H1 (cell line): ENCODE measurements around the gene MYO18A. TPM values are rescaled to one million over a fixed set of nuclear protein-coding genes. Genes with fewer than 3 reads are reported as not detected.

Experiments used
- CBX8 ChIP-seq: fragments of 300-800, 300-1000 bp; sonication (generic); IDR thresholded peaks from 2 replicates; pipeline ENCODE4 v1.7.1; 2016; ENCODE audit warnings: low read depth, low read length, borderline replicate concordance
- CHD1 ChIP-seq: IDR thresholded peaks from 2 replicates; pipeline ENCODE4 v1.6.1; 2012; ENCODE audit warnings: low read depth, low read length, improper control_type of control experiment
- CHD2 ChIP-seq: IDR thresholded peaks from 2 replicates; pipeline ENCODE4 v1.6.1; 2012; ENCODE audit warnings: low read length, improper control_type of control experiment
- EGR1 ChIP-seq: IDR thresholded peaks from 2 replicates; pipeline ENCODE4 v1.6.1; 2011; ENCODE audit warnings: low read depth, low read length, borderline replicate concordance
- EZH2 ChIP-seq: fragments of 200-600 bp; sonication (generic); IDR thresholded peaks from 2 replicates; pipeline ENCODE4 v1.7.1; 2012; ENCODE audit warnings: low read depth, mild to moderate bottlenecking, moderate library complexity, low read length, inconsistent platforms; ENCODE audit not compliant: severe bottlenecking
- GTF2F1 ChIP-seq: IDR thresholded peaks from 2 replicates; pipeline ENCODE4 v1.6.1; 2012; ENCODE audit warnings: low read depth, low read length, improper control_type of control experiment, borderline replicate concordance
- HDAC2 ChIP-seq, 2 experiments: fragments of 300-600 bp in 1 of 2; sonication (generic) in 1 of 2; IDR thresholded peaks; 2 replicates each; pipeline ENCODE4 v1.6.1; 2011 to 2012; ENCODE audit warnings: low read depth in 2 of 2, low read length in 2 of 2, mild to moderate bottlenecking in 2 of 2, moderate library complexity in 2 of 2, borderline replicate concordance in 1 of 2, inconsistent platforms in 1 of 2
- JUN ChIP-seq: IDR thresholded peaks from 2 replicates; pipeline ENCODE4 v1.6.1; 2011; ENCODE audit warnings: low read depth, mild to moderate bottlenecking, improper control_type of control experiment, low read length
- JUND ChIP-seq: IDR thresholded peaks from 2 replicates; pipeline ENCODE4 v1.6.1; 2011; ENCODE audit warnings: mild to moderate bottlenecking, improper control_type of control experiment, low read length
- KDM1A ChIP-seq: fragments of 200-600, 300-600 bp; sonication (generic); IDR thresholded peaks from 2 replicates; pipeline ENCODE4 v1.7.1; 2016; ENCODE audit warnings: mild to moderate bottlenecking, low read length, borderline replicate concordance
- NRF1 ChIP-seq: IDR thresholded peaks from 2 replicates; pipeline ENCODE4 v1.6.1; 2011; ENCODE audit warnings: mild to moderate bottlenecking, low read depth, low read length, improper control_type of control experiment
- POLR2AphosphoS5 ChIP-seq: IDR thresholded peaks from 2 replicates; pipeline ENCODE4 v1.6.1; 2011; ENCODE audit warnings: low read depth, low read length
- POU5F1 ChIP-seq: IDR thresholded peaks from 2 replicates; pipeline ENCODE4 v1.6.1; 2011; ENCODE audit warnings: low read depth, mild to moderate bottlenecking, low read length, moderate library complexity
- RAD21 ChIP-seq, 2 experiments: IDR thresholded peaks in 1 of 2; conservative IDR thresholded peaks in 1 of 2; 2 replicates each; pipeline ENCODE4 v1.6.1; 2011; ENCODE audit warnings: low read depth in 2 of 2, low read length in 2 of 2, improper control_type of control experiment in 1 of 2, inconsistent platforms in 1 of 2, mild to moderate bottlenecking in 1 of 2, moderate library complexity in 1 of 2
- RBBP5 ChIP-seq: IDR thresholded peaks from 2 replicates; pipeline ENCODE4 v1.7.1; 2012; ENCODE audit warnings: low read depth, mild to moderate bottlenecking, inconsistent platforms, low read length, moderate library complexity, borderline replicate concordance
- RXRA ChIP-seq: IDR thresholded peaks from 2 replicates; pipeline ENCODE4 v1.6.1; 2011; ENCODE audit warnings: low read depth, mild to moderate bottlenecking, low read length, moderate library complexity; ENCODE audit not compliant: insufficient read depth
- SIX5 ChIP-seq: IDR thresholded peaks from 2 replicates; pipeline ENCODE4 v1.6.1; 2011; ENCODE audit warnings: mild to moderate bottlenecking, low read depth, low read length
- TEAD4 ChIP-seq: IDR thresholded peaks from 2 replicates; pipeline ENCODE4 v1.6.1; 2012; ENCODE audit warnings: low read depth, low read length, inconsistent platforms, mixed read lengths
- YY1 ChIP-seq: IDR thresholded peaks from 2 replicates; pipeline ENCODE4 v1.6.1; 2011; ENCODE audit warnings: low read depth, mild to moderate bottlenecking, low read length
- polyA plus RNA-seq, 7 experiments: library from polyadenylated mRNA; depleted of rRNA in 3 of 7; stranded (reverse) in 5 of 7; unstranded in 2 of 7; fragments of >200 nt in 5 of 7; fragments of 200-250 nt in 2 of 7; gene quantifications; 1 replicate in 5 of 7; 2 replicates in 1 of 7; 4 replicates in 1 of 7; pipeline versions ENCODE4 v1.2.1 to v1.2.3, GENCODE V29; 2011 to 2013; ENCODE audit warnings: missing spikeins in 2 of 7, mixed read lengths in 2 of 7
- total RNA-seq: library from RNA; stranded (reverse); fragmentation: NEBNext Ultra II Directional; extraction: Animal tissue kit (Norgen Biotek cat#: 25700); gene quantifications from 2 replicates; pipeline ENCODE4 v1.2.1, GENCODE V29; 2021
- TF ChIP-seq, protein P1 (sequence below): IDR thresholded peaks from 2 replicates; pipeline ENCODE4 v1.6.1; 2012; ENCODE audit warnings: inconsistent platforms
- TF ChIP-seq, protein P2 (sequence below): IDR thresholded peaks from 2 replicates; pipeline ENCODE4 v1.6.1; 2012; ENCODE audit warnings: low read length, inconsistent platforms

The MYO18A gene
- total and polyA plus RNA-seq, 2 of the 8 experiments (the other 6 are each of a cell fraction or from before 2014, with no cell fraction given): 7.6 to 43.8 TPM

DNA sequence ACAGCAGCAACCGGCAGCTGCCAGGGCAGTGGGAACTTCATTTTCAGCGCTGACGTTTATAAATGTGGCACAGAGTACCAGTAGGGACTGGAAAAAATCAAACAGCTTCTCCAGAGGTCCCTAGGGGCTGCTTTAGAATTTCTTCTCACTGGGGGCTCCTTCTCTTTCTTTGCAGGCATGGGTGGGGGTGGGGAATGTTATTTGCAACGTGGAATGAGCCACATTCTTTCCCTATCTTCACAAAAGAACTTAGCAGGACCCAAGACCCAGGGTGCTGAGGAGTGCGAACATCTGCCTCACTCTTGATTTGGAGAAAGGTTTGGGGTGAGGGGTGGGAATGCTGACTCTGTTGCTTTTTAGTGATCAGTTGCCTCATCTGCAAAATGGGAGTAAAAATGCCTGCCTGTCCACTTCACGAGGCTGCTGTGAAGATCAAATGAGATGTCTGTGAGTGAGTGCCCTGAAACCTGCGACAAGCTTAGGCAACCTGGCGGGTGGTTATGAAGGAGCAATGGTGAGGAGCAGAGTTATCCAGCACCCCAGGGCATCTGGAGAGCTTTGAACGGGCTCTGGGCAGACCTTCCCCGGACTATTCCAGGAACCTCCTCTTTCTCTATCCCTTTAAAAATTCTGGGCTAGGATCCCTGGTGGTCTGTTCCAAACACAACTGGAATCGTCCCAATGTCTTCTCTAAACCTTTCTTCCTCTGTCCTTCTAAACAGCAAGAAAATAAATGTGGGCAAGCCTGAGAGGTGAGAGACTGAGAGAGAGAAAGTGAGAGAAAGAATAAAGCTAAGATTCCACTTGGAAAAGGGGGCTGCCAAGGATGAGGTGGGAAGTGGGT is 148.0 kb downstream of the MYO18A start (continued):
- TF ChIP-seq, protein P1, sequence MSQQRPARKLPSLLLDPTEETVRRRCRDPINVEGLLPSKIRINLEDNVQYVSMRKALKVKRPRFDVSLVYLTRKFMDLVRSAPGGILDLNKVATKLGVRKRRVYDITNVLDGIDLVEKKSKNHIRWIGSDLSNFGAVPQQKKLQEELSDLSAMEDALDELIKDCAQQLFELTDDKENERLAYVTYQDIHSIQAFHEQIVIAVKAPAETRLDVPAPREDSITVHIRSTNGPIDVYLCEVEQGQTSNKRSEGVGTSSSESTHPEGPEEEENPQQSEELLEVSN: peak; percentile 3; the same call in 1 of the 2 replicates
- TF ChIP-seq KDM1A (peak; percentile 99), SIX5 (no peak), RBBP5 (no peak), EZH2 (no peak), CHD2 (peak; percentile 58; the same call in 1 of the 2 replicates), POU5F1 (peak; percentile 15; the same call in 1 of the 2 replicates), RAD21 (IDR thresholded peaks at IDR 0.05 in 1 of 2, conservative IDR thresholded peaks at IDR 0.05 in 1 of 2; ENCODE audit: low read depth in 2 of 2, low read length in 2 of 2) (peak in 1 of 2 experiments; percentile 13; a peak in 1 of 4 replicates), CBX8 (no peak), TEAD4 (peak; percentile 89), EGR1 (0 out of 2 replicates have a peak, but pooled peaks have one; percentile 16), CHD1 (no peak), GTF2F1 (no peak), JUN (no peak), YY1 (no peak), JUND (no peak), RXRA (no peak), NRF1 (no peak), POLR2AphosphoS5 (no peak), HDAC2 (IDR thresholded peaks at IDR 0.05; ENCODE audit: borderline replicate concordance in 1 of 2, low read depth in 2 of 2, low read length in 2 of 2) (peak; percentile 88 to 93; a peak in 2 of 4 replicates)
- TF ChIP-seq, protein P2, sequence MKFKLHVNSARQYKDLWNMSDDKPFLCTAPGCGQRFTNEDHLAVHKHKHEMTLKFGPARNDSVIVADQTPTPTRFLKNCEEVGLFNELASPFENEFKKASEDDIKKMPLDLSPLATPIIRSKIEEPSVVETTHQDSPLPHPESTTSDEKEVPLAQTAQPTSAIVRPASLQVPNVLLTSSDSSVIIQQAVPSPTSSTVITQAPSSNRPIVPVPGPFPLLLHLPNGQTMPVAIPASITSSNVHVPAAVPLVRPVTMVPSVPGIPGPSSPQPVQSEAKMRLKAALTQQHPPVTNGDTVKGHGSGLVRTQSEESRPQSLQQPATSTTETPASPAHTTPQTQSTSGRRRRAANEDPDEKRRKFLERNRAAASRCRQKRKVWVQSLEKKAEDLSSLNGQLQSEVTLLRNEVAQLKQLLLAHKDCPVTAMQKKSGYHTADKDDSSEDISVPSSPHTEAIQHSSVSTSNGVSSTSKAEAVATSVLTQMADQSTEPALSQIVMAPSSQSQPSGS: 0 out of 2 replicates have a peak, but pooled peaks have one; percentile 41
